Left lobe of liver (tissue), 2 donors: ENCODE results near the gene KIF5A. TPM values are rescaled to one million over a fixed set of nuclear protein-coding genes. Genes with fewer than 3 reads are reported as not detected.

Experiments
- ATAC-seq: fragments of 200-7000 bp; cut with Tn5 transposase; one replicate; pipeline ENCODE4 v1.9.1; 2020; ENCODE audit warnings: mild to moderate bottlenecking, moderate library complexity
- DNase-seq: peaks from one replicate; pipeline ENCODE4 v3.0.0-alpha.2; 2020; ENCODE audit warnings: low spot score
- total RNA-seq: library from RNA; stranded (reverse); gene quantifications from one replicate; pipeline ENCODE4 v1.2.1, GENCODE V29; 2021
- donor health status: DM: no; HTN: no; CAD: no; lungs with moderate emphysema.
- donor health status: DM: no; HTN: yes; CAD: no.

Gene KIF5A
- total RNA-seq, 1 donor from 2014 or later: 0.05 TPM

GRCh38 chr12:57533108-57533507, 16.7 kb upstream of the KIF5A start:
- DNase-seq (no peak), ATAC-seq (no peak)

GRCh38 chr12:57534250-57534649, 15.6 kb upstream of the KIF5A start:
- no peak for DNase-seq
- no peak for ATAC-seq

- ATAC-seq (peak; percentile 83), DNase-seq (no peak)
Measured at GRCh38 chr12:57534991-57535543, 14.8 kb upstream of the KIF5A start.

- DNase-seq (no peak), ATAC-seq (no peak)
Measured at GRCh38 chr12:57535764-57536596, 13.9 kb upstream of the KIF5A start.

DNA sequence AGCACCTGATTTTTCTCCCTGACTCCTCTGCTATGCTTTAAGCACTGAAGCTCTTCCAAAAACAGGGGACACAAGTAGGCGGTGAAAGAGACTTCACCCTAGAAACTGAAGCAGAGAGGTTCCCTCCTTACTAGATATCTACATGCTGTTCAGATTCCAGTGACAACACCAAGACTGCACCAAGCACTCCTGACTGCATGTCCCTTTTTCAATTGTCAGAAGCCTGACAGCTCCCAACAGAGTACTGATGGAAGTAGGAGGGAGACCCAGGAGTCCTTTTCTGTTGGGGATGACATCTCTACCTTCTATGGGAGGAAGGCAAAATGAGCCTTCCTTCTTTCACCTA, 13.3 kb upstream of the KIF5A start:
- ATAC-seq: no peak
- DNase-seq: no peak

DNA sequence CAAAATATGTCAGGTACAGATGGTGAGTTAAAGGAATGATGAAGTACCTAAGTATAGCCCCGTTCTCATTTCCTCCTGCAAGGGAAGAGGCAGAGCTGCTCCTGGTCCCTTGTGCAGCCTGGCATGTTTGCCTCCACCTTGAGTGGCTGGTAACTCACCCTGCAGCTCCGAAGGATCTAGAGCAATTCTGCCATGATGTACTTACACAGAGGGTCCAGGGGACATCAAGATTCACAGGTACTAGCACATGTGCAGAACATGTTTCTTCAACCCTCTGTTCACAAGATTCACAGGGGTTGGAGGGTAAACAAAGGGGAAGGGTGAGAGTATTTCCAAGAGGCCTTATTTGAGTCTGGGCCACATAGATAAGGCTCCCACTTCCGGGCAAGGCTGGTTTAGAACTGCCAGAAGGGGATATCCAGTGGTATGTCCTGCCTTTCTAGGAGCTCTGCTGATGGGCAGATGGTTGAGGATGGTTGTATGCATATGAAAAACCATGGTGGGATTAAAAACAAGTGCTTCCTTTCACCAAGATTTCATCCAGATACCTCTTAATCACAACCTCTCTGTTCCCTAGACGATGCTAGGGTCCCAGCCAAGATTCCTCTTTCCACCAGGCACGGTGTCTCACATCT, 10.6 kb upstream of the KIF5A start:
- ATAC-seq (no peak), DNase-seq (no peak)

GRCh38 chr12:57541001-57541400, 8.8 kb upstream of the KIF5A start:
- DNase-seq (no peak), ATAC-seq (no peak)

- DNase-seq (no peak), ATAC-seq (no peak)
Measured at GRCh38 chr12:57541717-57542116, 8.1 kb upstream of the KIF5A start.

DNA sequence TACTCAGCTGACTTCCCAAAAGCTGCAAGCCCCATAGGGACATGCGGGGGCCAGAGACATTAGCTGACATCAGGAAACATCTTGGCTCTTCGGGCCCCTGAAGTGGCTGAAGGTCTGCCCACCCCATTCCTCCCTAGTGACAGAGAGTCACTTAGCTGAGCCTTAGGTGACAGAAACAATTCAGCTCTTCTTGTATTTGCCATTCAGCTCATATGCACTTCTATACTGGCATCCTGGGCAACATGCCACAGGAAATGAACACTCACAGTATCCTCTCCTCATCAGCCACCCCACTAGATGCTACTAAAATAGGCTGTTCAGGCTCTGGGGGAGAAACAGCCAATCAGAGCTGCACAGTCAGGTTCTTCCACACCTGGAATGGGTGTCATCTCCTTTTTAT, 6.3 kb upstream of the KIF5A start:
- no peak for ATAC-seq
- no peak for DNase-seq

DNA sequence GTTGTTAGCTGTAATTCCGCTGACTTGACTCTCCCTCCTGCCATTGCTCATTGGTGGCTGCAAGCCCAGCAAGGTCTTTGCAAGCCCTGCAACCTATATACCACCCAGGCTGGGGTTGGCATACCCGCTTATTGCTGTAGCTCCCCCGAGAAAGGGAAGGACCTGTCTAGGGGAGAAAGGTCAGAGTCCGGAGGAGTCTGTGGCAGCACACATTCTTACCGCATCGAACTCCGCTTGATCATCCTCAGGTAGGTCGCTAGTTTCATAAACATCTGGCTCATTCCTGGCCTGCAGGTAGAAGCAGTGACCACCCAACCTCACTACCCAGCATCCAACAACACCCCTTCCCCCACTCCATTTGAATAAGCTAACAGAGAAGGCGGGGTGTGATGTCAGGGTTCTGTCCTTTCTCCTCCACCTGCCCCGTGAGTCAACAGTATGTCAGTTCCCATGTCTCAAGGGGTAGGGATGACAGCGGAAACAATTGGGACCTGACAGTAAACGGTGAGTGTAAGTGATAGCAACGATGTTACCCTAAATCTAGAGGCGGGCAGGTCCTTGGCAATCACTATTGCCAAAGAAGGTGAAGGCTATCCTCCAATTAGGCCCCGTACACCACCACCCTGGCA, 3.9 kb upstream of the KIF5A start:
- no peak for ATAC-seq

DNA sequence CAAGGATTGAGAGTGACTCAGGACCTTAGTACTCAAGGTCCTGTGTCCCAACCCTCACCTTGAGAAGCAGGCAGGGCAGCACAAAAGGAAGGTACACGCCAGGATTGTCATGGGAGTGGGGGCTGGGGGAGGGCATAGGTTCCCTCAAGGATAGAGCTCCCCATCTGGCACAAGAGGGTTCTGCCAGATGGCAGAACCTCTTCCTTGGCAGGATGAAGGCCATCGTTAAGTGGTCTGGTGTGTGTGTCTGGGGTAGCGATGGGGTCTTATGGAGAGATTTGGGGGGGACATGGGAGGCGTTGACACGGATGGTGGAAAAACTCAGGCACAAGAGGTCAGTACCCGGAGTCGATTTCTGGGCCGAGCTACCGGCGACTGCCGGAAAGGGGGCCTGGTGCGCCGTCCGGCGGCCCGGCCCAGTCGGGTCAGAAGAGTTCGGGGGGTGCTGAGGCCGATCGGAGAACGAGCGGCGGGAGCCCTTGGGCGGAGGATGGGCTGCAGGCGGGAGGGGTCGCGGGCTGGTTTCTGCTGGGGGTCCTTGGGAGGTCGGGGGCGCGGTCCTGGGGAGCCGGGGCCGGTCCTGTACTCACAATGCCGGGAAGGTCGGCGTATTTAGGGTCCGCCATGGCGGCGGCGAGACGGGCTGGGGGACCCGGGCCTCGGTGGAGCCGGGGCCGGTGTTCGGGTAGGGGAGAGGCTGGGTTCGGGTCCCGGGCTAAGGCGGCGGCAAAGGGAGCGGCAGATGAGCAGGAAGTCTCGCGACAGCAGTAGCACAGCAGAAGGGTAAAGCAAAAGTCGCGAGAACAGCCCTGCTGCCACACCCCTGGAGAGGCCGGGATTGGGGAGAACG, 3.2 kb upstream of the KIF5A start, which contains the start of gene DCTN2:
DCTN2 (minus strand) TSS at position 755 of the 850 bp plus-strand sequence; CDS start at position 626, 129 bp downstream.
- DNase-seq (peak; percentile 96), ATAC-seq (peak; percentile 98)

More for the DNA sequence above, 3.9 kb upstream of the KIF5A start:
- no peak for DNase-seq

- ATAC-seq (no peak), DNase-seq (no peak)
Measured at GRCh38 chr12:57547288-57548012, 2.4 kb upstream of the KIF5A start.

DNA sequence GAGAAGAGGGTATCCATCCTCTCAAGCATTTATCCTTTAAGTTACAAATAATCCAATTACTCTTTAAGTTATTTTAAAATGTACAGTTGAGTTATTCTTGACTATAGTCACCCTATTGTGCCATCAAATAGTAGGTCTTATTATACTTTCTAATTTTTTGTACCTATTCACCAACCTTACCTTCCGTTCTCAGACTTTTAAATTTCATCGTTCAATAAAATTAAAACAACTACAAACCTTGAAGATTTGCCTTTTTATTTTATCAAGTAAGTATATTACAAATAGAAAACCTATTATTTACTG, 1.9 kb upstream of the KIF5A start:
- no peak for DNase-seq
- ATAC-seq: no peak

- ATAC-seq: no peak
Measured at GRCh38 chr12:57548488-57548887, 1.4 kb upstream of the KIF5A start.

DNA sequence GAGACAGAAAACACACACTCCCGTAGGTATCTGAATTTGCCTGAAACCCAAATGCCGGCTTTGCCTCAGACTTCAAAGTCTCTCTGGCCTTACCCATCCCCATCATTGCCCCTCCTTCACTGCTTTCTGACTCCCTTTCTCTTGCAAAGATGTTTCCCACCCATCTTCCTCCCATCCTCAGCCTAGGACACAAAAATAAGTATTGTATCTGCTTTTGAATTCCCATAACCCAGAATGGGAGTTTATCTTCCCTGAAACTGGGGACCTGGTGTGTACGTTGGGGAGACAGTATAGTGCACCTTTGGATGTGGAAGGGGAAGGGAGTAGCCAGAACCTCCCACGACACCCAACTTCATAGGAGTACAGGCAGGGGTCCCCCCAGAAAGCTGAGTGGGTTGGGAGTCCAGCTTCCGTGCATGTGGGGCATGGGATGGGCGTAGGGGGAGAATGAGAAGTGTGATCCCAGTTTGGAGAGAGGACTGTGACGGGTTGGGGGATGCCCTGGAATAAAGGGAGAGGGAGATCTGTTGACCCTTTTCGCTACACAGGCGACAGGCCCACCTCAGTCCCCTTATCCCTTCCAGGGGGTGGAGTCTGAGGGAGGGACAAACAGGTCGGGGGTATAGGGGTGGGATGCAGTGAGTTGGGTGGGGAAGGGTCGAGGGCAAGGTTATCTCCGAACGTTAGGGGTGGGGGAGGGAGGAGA, 488 bp upstream of the KIF5A start:
- no peak for ATAC-seq
- no peak for DNase-seq

More at GRCh38 chr12:57548488-57548887, 1.4 kb upstream of the KIF5A start:
- no peak for DNase-seq

DNA sequence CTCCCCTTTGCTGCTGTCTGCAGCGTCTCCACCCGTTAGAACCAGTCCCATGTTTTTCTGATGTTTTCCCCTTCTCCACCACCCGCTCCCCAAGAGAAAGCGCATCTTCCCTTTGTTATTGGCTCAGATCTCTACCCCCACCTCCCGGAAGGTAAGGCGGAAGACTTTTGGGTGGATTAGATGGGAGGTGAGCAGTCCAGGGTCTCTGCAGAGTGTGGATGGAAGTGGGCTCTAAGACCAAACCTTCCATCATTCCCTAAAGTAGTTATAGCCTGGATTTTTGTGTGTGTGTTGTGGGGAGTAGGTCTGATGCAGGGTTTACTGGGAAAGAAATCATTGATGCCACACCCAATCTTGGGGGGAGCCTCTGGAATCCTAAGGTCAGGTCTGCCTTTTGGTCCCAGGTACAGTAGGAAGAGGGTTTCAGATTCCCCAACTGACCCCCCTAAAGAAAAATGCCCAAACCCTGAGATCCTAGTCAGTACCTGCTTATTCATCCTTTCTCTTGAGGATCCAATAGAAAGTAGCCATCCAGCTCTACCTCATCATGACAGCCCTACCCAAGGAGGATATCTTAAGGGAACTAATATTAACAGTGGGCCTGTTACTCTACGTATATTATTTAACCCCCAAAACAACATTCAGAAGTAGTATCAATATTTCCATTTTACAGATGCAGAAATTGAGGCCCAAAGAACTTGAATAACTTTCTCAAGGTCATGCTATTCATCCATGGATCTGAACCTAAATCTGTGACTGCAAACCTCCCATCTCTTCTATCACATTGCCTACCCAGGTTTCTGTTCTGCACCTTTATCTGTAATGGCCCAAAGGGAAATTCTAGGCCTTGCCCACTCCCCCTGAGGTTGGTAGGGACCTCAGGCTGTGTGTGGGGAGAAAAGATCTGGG, 1.1 kb downstream of the KIF5A start:
- DNase-seq (no peak), ATAC-seq (no peak)

GRCh38 chr12:57551637-57552305, 1.9 kb downstream of the KIF5A start:
- ATAC-seq (no peak), DNase-seq (no peak)

DNA sequence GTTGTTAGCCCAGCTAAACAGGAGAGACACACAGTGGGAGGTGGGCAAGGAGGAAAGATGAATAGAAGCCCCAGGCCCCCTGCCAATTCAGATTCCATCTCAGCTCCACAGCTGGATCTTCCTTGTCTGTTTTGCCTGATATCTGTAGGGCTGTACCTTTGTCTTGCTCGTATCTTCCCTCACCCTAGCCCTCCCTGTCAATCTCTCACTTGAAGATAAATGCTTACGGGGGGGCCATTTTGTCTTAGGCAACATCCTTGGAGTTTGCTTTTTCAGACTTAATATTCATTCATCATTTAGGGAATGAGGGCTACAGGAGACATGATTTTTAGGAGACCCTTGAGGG, 2.4 kb downstream of the KIF5A start:
- DNase-seq: no peak
- ATAC-seq: no peak
